Measurements from ENCODE around the gene SARM1. TPM values are rescaled to one million over a fixed set of nuclear protein-coding genes. Genes with fewer than 3 reads are reported as not detected.

Gene SARM1
- total RNA-seq, 1 experiment from 2014 or later, result 37.7 TPM

- Histone ChIP-seq H3K9me3 (ENCODE audit: low read depth, low read length, poor library complexity, severe bottlenecking) (no peaks in the 10 kb centered on the region), H3K27me3 (replicated peaks; ENCODE audit: insufficient read depth, low read depth, low read length, poor library complexity) (no peaks in the 10 kb centered on the region), H3K4me1 (ENCODE audit: insufficient read depth, low read length, poor library complexity, severe bottlenecking) (peaks cover 17% of the 10 kb centered on the region), H3K36me3 (ENCODE audit: insufficient read depth, low read length, poor library complexity, severe bottlenecking) (no peaks in the 10 kb centered on the region), H3K27ac (ENCODE audit: low read depth, low read length, poor library complexity, severe bottlenecking) (no peak overlapping the region), H3K4me3 (ENCODE audit: low read depth, low read length, poor library complexity, severe bottlenecking) (no peak overlapping the region)
- ChIA-PET POLR2A (ENCODE audit: low non-redundant PET) (no interaction called here), CTCF (no interaction called here)
- no peak for DNase-seq (ENCODE audit: low spot score)
- no TSS peak for BruUV-seq (replicated peaks)
- TF ChIP-seq EZH2 (IDR thresholded peaks at IDR 0.05; ENCODE audit: borderline replicate concordance, low read depth, low read length, poor library complexity, severe bottlenecking) (no peak), CTCF (conservative IDR thresholded peaks at IDR 0.05; ENCODE audit: low read depth, low read length) (no peak)
- intact Hi-C loops (cut with micrococcal nuclease; ENCODE audit: unreplicated experiment), result no loop called here
Measured at GRCh38 chr17:28369684-28370034, 1.8 kb upstream of the SARM1 start.

GRCh38 chr17:28370035-28370743 is 1.3 kb upstream of the SARM1 start, which contains the start of gene VTN:
Gene VTN, minus strand, starts transcription at chr17:28370307. Its CDS starts 104 bp downstream, at chr17:28370203.
- Histone ChIP-seq H3K9me3 (ENCODE audit: low read depth, low read length, poor library complexity, severe bottlenecking) (no peaks in the 10 kb centered on the region), H3K36me3 (ENCODE audit: insufficient read depth, low read length, poor library complexity, severe bottlenecking) (no peaks in the 10 kb centered on the region), H3K4me3 (ENCODE audit: low read depth, low read length, poor library complexity, severe bottlenecking) (peak within 1 kb of the TSS; percentile 87), H3K4me1 (ENCODE audit: insufficient read depth, low read length, poor library complexity, severe bottlenecking) (peaks cover 17% of the 10 kb centered on the region), H3K27me3 (replicated peaks; ENCODE audit: insufficient read depth, low read depth, low read length, poor library complexity) (no peaks in the 10 kb centered on the region), H3K27ac (ENCODE audit: low read depth, low read length, poor library complexity, severe bottlenecking) (peak within 1 kb of the TSS; percentile 47)
- peak; percentile 9 for DNase-seq (ENCODE audit: low spot score)
- POLR2A ChIA-PET (ENCODE audit: low non-redundant PET), result no interaction called here
- no TSS peak for BruUV-seq (replicated peaks)
- no peak for TF ChIP-seq EZH2 (IDR thresholded peaks at IDR 0.05; ENCODE audit: borderline replicate concordance, low read depth, low read length, poor library complexity, severe bottlenecking)
- no peak for TF ChIP-seq CTCF (conservative IDR thresholded peaks at IDR 0.05; ENCODE audit: low read depth, low read length)
- CTCF ChIA-PET, result no interaction called here
- intact Hi-C loops (cut with micrococcal nuclease; ENCODE audit: unreplicated experiment), result no loop called here

- intact Hi-C loops (cut with micrococcal nuclease; ENCODE audit: unreplicated experiment), result no loop called here
- ChIA-PET POLR2A (ENCODE audit: low non-redundant PET) (no interaction called here), CTCF (no interaction called here)
- peaks cover 17% of the 10 kb centered on the region for H3K4me1 ChIP-seq (ENCODE audit: insufficient read depth, low read length, poor library complexity, severe bottlenecking)
- peak overlapping the region; percentile 87 for H3K4me3 ChIP-seq (ENCODE audit: low read depth, low read length, poor library complexity, severe bottlenecking)
- no TSS peak for BruUV-seq (replicated peaks)
- H3K27me3 ChIP-seq (replicated peaks; ENCODE audit: insufficient read depth, low read depth, low read length, poor library complexity), result no peaks in the 10 kb centered on the region
- TF ChIP-seq EZH2 (IDR thresholded peaks at IDR 0.05; ENCODE audit: borderline replicate concordance, low read depth, low read length, poor library complexity, severe bottlenecking), result no peak
- no peak for TF ChIP-seq CTCF (conservative IDR thresholded peaks at IDR 0.05; ENCODE audit: low read depth, low read length)
- no peak for DNase-seq (ENCODE audit: low spot score)
- H3K27ac ChIP-seq (ENCODE audit: low read depth, low read length, poor library complexity, severe bottlenecking), result peak overlapping the region; percentile 47
- H3K9me3 ChIP-seq (ENCODE audit: low read depth, low read length, poor library complexity, severe bottlenecking), result no peaks in the 10 kb centered on the region
- no peaks in the 10 kb centered on the region for H3K36me3 ChIP-seq (ENCODE audit: insufficient read depth, low read length, poor library complexity, severe bottlenecking)
Measured at GRCh38 chr17:28370744-28371103, 770 bp upstream of the SARM1 start.

Data from A673 (cell line).